HG02973 (cell line): ENCODE data around the gene SLC41A2.
"Not testable (repeated sequence)": the region's sequence is repeated elsewhere in the genome, so short reads cannot be mapped to it uniquely, and the experiment has no call there.

ENCODE experiments used
- ATAC-seq: cut with Tn5 transposase; IDR thresholded peaks from one replicate; pipeline ENCODE4 v1.9.1; 2021; ENCODE audit warnings: moderate library complexity; ENCODE audit not compliant: unreplicated experiment

SLC41A2 gene

GRCh38 chr12:104964167-104964855, 6.2 kb upstream of the SLC41A2 start:
- ATAC-seq = no peak

DNA sequence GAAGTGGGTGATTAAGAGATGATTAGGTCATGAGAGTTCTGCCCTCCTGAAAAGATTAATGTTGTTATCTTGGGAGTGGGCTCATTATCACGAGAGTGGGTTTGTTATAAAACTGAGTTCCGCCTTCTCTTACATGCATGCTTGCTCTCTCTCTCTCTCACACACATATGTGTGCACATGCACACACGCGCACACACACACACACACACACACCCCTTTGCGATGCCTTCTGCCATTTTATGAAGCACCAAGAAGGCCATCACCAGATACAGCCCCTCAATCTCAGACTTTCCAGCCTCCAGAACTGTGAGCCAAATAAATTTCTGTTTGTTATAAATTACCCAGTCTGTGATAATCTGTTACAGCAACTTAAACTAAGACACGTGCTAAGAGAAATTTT, 5.7 kb upstream of the SLC41A2 start:
- no peak for ATAC-seq

- no peak for ATAC-seq
Observed at GRCh38 chr12:104960464-104960863, 2.4 kb upstream of the SLC41A2 start.

DNA sequence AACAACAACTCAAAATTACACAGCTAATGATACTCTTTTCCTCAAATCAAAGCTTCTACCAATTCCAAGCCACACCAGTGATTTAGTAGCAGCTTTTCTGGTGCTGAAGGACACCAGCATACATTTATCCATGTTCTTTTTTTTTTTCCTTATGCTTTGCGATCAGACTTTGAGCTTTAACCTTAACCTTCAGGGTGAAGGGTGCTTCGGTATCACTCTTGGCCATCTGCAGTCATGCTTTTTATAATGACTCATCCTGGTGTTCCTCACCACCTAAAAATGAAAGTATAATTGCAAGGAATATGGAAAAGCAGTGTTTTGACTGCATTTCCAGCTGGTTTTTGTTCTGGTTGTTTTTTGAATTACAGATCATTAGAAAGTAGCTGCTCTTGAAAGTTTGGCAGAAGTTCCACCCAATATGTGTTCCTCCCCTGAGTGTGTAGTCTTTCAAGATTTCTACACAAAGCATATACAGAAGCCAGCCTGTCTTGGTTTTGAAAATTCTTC, 1.3 kb upstream of the SLC41A2 start:
- ATAC-seq = no peak

DNA sequence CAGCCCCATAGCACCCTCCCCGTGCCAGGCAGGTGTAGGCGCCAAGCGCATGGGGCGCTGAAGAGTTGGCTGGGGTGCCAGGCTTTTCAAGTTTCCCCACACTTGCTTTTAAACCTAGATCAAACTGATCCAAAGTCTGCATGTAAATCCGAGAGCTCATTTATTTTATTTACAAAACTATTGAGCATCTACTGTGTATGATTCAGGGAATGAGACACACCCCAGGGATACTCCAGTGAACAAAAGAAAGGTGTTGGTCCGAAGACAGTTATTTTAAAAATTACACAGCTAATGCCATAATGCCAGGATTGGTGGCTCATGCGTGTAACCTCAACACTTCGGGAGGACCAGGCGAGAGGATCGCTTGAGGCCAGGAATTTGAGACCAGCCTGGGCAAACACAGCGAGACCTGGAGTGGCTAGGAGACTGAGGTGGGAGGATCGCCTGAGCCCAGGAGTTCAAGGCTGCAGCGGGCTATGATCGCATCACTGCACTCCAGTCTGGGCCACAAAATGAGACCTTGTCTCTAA, 780 bp upstream of the SLC41A2 start:
- no peak for ATAC-seq

- peak; percentile 34 for ATAC-seq
Observed at GRCh38 chr12:104957719-104958000, 430 bp downstream of the SLC41A2 start.

DNA sequence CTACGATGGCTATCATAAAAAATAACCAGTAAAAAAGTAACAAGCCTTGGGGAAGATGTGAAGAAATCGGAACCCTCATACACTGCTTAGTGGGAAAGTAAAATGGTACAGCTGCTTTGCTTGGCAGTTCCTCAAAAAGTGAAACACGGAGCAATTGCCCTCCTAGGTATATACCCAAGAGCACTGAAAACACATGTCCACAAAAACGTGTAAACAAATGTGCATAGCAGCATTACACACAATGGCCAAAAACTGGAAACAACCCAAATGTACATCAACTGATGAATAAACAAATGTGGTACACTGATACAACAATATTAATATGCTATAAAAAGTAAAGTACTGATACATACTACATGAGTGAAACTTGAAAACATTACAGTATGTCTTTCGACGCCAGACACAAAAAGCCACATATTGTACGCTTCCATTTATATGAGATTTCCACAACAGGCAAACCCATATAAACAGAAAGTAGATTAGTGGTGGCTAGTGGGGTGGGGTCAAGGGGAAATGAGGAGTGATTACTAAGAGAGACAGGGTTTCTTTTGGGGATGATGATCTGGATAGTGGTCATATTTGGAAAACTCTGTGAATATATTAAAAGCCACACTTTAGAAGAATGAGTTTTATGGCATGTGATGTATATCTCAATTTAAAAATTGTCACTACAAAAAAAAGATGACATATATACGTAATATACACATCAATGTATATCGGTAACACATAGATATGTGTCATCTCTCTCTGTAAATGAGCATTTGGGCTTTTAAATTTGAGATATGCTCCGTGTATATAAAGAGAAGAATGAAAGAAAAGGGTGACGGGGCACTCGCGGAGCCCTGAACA, 996 bp downstream of the SLC41A2 start:
- ATAC-seq = no peak

DNA sequence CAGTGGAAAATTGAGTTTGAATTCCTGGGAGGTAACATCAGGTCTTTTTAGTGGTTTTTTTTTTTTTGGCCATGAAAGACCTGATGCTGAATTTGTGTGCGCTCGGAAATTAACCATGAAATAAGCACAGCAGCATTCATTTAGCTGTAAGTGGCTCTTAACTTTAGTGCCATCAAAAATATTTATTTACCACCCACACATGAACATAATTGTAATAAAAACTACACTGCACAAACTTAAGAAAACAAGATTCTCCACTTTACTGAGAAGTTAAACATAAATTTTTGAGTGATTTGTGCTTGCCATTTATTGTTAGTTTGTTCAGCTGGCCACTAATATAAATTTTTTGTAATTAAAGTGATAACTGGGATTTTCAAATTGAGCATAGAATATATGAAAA, 2.4 kb downstream of the SLC41A2 start:
- no peak for ATAC-seq

DNA sequence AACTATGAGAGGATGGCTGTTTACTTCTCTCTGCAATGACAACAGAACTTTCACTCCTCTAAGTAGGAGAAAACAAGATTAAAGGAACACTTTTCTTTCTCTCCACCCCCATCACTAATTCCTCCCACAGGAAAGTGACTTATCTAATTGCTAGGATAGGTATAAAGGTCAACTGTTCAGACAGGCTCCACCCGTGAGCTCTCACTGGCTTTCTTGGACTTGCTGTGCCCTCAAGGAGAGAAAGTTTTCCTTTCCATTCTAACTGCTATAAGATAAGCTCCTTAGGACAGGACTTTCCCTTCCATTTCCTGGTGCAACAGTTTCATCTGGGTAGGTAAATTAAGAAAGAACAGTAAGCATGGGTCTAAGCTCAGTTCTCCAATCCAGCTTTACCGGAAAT, 4.8 kb downstream of the SLC41A2 start:
- ATAC-seq = no peak

- ATAC-seq = no peak
Observed at GRCh38 chr12:104952816-104953215, 5.3 kb downstream of the SLC41A2 start.

GRCh38 chr12:104951759-104952509, 6.2 kb downstream of the SLC41A2 start:
- ATAC-seq = no peak

- ATAC-seq = not testable (repeated sequence)
Observed at GRCh38 chr12:104948716-104949115, 9.4 kb downstream of the SLC41A2 start.

DNA sequence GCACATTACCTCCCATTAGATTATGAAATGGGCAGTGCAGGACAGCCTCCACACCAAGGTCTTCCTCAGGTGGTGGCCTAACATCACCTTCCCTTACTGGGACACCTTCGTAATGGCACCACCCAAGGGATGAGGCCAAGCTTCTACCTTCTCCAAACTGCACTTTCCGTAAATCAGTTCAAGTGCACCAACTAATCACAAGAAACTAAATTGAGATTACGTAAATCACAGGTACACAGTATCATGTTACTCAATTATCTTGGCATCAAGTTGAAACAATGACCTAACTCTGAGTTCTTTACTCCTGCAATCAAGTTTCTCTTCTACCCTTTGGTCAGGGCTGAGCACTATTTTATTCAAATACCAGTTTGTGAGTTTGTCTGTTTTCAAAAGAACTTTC, 13.8 kb downstream of the SLC41A2 start:
- no peak for ATAC-seq

GRCh38 chr12:104943401-104943800, 14.7 kb downstream of the SLC41A2 start:
- ATAC-seq = not testable (repeated sequence)

GRCh38 chr12:104942075-104942474, 16.0 kb downstream of the SLC41A2 start:
- ATAC-seq = no peak

- no peak for ATAC-seq
Observed at GRCh38 chr12:104941454-104941853, 16.6 kb downstream of the SLC41A2 start.

GRCh38 chr12:104939089-104939488, 19.0 kb downstream of the SLC41A2 start:
- ATAC-seq = no peak

DNA sequence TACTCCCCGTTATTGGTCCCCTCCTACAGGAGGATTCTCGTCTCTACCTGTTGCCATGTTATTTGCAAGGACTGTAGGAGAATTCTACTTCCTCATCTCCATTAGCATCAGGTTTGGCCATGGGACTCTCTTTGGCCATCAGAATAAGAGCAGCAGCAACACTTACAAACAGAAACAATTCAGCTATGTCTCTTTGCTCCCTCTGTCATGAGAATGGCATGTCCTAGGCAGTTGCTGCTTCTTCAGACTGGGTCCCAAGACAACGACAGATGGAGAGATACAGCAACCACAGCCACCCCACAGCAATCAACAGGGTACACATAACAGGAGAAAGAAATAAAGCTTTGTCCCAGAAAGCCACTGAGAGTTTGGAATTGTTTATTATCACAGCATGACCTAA, 19.7 kb downstream of the SLC41A2 start:
- no peak for ATAC-seq

GRCh38 chr12:104935886-104936285, 22.2 kb downstream of the SLC41A2 start:
- ATAC-seq = no peak

- no peak for ATAC-seq
Observed at GRCh38 chr12:104933778-104934177, 24.3 kb downstream of the SLC41A2 start.

DNA sequence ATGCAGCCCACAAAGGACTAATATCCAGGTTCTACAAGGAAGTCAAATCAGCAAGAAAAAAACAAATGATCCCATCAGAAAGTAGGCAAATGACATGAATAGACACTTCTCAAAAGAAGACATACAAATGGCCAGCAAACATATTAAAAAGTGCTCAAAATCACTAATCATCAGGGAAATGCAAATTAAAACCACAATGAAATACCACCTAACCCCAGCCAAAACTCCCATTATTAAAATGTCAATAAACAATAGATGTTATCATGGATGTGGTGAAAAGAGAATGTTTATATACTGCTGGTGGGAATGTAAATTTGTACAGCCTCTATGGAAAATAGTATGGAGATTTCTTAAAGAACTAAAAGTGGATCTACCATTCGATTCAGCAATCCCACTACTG, 25.0 kb downstream of the SLC41A2 start:
- no peak for ATAC-seq
